Astrocyte (in vitro differentiated cells and primary cell): ENCODE measurements around the gene RBFOX2.

Experiments used
- EZH2 ChIP-seq: IDR thresholded peaks from 2 replicates; pipeline ENCODE4 v1.6.1; 2012; ENCODE audit warnings: mild to moderate bottlenecking, low read length, inconsistent platforms; ENCODE audit not compliant: insufficient read depth
- TF ChIP-seq, protein P1 (sequence below): IDR thresholded peaks from 2 replicates; pipeline ENCODE4 v1.5.1; 2011; ENCODE audit warnings: low read depth, mild to moderate bottlenecking, inconsistent platforms, low read length, moderate library complexity; ENCODE audit not compliant: insufficient read depth

DNA sequence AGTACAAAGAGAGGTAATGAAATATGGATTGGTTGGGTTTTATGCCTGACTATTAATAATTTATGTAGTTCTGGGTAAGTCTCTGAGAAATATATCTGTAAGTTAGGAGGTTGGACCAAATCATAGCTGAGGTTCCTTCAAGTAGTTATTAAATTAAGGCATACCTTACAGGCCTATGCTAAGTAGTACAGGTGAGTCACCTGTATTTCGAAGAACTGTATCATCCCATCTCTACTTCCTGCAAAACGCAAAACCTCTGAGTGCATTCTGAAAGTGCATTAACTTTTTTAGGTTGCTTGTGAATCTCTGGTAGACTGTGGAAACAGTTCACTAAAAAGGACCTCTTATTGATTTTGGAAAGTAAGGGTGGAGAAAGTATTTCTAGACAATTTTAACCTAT is 273.9 kb downstream of the RBFOX2 start:
- TF ChIP-seq, protein P1, sequence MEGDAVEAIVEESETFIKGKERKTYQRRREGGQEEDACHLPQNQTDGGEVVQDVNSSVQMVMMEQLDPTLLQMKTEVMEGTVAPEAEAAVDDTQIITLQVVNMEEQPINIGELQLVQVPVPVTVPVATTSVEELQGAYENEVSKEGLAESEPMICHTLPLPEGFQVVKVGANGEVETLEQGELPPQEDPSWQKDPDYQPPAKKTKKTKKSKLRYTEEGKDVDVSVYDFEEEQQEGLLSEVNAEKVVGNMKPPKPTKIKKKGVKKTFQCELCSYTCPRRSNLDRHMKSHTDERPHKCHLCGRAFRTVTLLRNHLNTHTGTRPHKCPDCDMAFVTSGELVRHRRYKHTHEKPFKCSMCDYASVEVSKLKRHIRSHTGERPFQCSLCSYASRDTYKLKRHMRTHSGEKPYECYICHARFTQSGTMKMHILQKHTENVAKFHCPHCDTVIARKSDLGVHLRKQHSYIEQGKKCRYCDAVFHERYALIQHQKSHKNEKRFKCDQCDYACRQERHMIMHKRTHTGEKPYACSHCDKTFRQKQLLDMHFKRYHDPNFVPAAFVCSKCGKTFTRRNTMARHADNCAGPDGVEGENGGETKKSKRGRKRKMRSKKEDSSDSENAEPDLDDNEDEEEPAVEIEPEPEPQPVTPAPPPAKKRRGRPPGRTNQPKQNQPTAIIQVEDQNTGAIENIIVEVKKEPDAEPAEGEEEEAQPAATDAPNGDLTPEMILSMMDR: no peak
- no peak for TF ChIP-seq EZH2
